ENCODE data around the gene HOXC12.

Gene HOXC12

DNA sequence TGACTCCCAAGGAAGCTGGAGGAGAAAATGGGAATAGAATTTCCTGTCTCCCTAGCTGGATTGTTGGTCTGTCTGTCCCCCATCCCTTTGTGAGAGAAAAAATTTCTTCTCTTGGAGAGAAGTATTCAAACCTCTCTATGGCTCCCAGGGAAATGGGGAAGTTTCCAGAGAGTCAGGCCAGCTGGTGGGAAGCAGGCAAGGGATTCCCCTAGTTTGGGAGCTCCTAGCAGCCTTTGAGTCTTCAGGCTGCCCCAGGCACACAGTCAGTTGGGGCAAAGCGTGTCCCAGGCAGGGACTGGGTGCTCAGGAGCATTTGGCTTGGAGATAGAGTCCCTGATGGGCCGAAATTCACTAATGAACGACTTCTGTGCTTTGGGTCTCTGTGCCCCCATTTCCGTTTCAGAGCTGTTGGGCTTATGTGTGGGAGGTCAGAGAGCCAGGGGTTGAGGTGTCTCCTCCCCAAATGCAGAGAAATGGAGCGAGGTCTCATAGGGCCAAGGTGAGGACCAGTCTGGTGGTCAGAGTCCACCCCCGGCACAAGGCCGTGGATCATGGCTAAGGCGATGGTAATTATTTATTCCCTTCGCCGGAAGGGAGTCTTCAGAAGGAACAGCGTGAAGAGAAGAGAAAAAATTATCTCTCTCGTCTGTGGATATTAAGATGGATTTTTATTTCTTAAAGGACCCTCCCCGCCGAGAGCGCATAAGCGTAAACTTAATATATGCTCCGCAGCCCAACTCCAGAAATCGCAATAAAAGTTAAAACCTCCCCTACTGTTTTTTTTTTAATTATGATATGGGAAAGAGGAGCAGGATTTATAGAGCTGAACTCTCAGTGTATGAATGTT lies 38.7 kb downstream of the HOXC12 start:
- no peak for TF ChIP-seq POLR2A (IDR thresholded peaks at IDR 0.05; ENCODE audit: low read depth, low read length)
- no peak for FAIRE-seq
- DNase-seq (ENCODE audit: insufficient read length, low spot score): no peak

- FAIRE-seq (no peak), DNase-seq (ENCODE audit: insufficient read length, low spot score) (no peak)
- no peak for TF ChIP-seq POLR2A (IDR thresholded peaks at IDR 0.05; ENCODE audit: low read depth, low read length)
Measured at GRCh38 chr12:53994009-53994263, 39.2 kb downstream of the HOXC12 start.

DNA sequence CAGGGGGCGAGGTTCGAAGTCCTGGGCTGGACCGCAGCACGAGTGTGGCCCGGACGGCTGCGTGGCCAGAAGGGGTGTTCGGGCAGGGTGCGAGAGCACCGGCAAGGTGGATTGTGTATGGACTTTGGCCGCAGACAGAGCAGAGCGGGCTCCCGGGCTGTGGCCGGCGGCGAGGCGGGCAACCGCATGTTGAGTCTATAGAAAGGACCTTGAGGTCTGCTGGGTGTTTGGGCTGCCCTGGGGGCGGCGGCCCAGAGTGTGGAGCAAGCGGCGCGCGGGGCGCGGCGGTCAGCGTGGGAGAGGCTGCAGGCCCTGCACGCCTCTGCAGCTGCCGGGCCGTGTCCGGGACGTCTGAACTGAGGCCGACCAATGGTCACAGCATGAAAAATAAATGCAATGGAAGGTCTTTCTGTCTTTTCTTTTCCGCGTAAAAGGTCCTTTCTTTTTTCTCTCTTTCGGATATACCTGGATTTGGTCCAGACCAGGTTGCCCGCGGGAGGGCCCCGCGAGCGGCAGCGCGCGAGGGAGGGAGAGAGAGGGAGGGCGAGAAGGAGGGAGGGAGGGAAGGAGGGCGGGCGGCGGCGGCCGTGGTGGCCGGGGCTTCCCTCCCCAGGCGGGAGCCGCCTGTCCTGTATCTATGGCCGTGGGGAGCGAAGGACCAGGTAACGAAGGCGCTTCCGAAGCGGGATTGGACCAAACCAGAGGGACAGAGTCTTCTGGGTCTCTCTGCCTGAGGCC lies 39.7 kb downstream of the HOXC12 start:
- no peak for DNase-seq (ENCODE audit: insufficient read length, low spot score)
- FAIRE-seq: no peak
- no peak for TF ChIP-seq POLR2A (IDR thresholded peaks at IDR 0.05; ENCODE audit: low read depth, low read length)

DNA sequence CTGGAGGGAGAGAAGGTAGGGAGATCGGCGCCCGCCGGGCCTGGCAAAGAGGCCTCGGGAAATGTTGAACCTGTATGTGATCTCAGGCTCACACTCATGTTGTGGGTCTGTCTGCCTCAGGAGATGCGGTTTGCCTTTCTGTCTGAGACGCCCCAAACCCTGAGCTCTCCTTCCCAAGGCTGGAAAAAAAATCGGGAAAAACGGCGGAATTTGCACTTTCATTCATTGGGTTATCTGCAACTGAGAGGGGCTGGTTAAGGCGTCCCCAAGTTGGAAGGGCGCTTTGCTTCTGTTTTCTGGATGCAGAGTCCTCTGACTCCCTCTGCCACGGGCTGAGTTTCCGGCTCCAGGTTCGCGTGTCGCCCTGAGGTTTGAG lies 40.3 kb downstream of the HOXC12 start:
- FAIRE-seq (no peak), DNase-seq (ENCODE audit: insufficient read length, low spot score) (no peak)
- TF ChIP-seq POLR2A (IDR thresholded peaks at IDR 0.05; ENCODE audit: low read depth, low read length): no peak

DNA sequence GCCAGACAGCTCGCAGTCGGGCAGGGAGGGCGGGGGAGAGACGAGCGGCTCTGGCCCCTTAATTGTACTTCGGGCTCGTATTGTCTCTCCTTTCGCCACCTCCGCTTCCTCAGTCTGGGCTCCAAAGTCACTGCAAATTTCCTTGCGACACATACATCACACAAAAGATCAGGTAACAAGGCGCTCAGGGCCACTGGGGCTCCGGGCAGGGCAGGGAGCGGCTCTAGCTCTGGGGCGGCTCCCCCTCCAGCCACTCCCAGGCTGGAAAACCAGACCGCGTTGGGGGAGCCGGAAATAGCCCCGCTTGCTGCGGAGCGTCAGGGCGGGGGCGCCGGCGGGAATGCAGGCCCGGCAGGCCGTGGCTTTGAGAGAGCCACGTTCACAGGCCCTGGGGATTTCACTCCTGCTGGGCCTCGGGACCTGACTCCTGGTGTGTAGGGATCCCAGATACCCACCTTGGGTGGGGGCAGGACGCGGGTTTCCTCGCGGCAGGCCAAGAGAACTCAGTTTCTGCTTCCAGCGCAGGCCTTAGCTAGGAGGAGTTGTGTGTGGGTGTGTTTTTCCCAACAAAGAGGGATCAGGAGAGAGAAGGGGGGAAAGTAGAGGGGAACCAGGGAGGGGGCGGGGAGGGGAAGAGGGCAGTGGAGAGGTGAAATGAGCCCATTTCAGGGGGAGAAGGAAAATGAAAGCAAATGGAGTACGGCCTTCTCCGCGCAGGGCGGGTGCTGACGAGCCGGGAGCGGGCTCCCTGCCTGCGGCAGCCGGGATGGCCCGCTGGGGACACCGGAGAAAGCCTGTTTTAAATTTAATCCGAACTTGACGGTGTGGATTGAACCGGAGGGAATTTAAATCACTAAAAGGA lies 40.9 kb downstream of the HOXC12 start:
- FAIRE-seq: no peak
- DNase-seq (ENCODE audit: insufficient read length, low spot score): no peak
- peak; percentile 56; the same call in 1 of the 2 replicates for TF ChIP-seq POLR2A (IDR thresholded peaks at IDR 0.05; ENCODE audit: low read depth, low read length)

DNA sequence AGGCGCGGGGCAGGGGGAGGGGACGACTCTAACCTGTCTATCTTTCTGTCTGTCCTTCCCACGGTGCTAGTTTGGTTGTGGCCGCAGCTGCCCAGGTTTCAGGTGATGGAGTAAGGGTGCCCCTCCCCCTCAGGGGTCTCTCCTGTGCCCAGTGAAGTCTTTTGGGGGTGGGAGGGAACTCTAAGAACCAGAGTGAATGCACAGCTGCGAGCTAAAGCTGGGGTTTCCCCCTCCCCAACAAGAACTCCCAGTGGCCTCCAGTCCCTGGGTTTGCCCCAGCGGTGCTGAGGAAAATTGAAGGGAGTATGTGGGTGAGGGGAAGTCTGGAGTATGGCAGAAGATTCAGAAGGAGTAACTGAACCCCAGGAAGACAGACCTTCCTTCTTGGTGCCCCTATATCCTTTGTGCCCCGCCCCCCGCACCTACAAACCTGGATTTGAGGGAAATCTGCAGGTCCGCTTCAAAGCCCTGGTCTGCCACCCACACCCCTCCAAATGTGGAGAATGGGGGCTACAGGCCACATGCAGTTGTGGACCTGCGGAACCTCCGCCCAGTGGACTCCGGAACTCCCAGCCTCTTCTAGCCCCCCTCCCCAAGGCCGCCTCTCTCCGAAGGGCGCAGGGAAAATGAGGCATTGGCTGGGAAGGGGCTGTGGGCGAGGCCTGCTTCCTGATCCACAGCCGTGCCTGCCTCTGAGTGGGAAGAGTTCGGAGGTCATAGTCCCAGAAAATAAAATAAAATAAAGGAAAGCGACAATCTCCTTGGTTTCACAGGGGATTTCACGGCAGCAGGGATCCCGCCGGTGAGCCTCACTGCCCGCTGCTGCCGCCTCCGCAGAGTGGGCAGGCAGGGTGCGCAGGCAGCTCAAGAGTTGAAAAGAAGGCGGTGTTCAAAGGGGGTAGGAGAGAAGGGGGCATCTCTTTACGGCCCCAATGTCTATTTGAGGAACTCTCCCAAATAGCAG lies 41.8 kb downstream of the HOXC12 start:
- TF ChIP-seq POLR2A (IDR thresholded peaks at IDR 0.05; ENCODE audit: low read depth, low read length): no peak
- no peak for FAIRE-seq
- DNase-seq (ENCODE audit: insufficient read length, low spot score): no peak

DNA sequence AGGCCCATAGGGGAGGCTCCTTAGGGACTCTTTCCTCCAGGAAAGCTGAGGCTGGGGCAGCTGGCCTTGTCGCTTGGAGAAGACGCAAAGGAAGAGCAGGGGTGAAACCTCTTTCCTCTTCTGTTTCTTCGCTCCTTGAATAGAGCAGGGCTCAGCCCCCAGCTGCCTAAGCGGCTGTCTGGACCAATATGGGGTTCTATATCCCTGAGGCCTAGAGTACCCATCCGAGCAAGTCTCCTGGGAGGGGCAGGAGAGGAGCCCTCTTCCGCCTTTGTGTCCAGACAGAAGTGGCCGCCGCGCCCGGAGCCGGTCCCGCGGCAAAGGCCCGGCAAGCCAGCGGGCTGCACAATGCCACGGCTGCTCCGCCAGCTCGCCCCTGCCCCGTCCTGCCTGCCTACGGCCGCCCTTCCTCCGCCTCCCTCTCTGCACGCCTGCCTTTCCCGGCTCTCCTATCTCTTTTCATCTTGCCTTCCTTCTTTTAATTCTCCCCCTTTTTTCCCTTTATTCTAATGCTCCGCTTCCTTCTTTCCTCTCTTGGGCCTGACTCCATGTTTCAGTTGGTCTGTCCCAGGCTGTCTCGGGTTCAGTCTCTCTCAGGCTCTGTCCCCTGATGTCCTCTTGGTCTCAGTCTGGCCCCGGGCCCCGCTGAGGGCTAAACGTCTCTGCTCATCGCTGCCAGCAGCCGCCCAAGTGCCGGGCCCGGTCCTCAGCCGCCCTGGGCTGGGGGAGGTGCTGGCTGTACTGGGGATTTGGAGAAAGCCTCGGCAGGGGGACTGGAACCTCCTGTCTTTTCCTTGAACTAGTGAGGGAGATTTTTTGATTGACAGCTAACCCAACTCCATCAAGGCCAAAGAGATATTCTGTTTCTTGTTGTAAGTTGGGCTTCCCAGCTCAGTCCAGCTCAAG lies 42.8 kb downstream of the HOXC12 start:
- FAIRE-seq (no peak), DNase-seq (ENCODE audit: insufficient read length, low spot score) (no peak)
- no peak for TF ChIP-seq POLR2A (IDR thresholded peaks at IDR 0.05; ENCODE audit: low read depth, low read length)

DNA sequence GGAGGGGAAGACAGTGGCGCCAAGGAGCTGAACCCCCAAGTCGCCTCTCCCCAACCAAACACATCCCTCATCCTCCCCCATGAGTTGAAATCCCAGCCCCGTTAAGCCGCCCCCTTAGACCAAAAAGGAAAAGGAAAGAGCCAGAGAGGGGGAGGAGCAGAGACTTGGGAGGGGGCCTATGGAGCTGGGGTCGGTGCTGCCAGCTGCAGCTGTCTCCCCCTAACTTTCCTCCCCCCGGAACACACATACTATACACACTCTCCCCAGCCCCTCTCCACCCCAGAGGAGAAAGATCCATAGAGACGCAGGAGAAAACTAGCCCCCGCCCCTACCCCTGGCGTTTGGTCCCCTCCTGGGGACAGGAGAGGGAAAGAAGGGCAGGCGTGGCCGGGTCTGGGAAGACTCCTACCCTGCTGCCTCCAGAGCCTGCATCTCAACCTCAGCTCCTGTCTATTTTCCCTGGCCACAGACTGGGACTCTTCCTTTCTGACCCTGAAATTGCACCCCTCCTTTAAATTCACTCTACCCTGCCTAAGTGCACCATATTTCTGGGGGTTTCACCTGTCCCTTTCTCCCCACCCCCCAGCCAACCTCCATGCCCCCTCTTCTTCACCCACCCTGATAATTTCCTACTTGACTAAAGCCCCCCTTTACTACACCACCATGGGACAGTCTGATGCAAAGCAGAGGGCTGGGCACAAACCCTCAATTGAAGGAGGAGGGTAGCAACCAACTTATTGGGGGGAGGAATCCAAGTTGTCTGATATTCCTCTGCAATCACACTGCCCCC lies 43.6 kb downstream of the HOXC12 start:
- no peak for TF ChIP-seq POLR2A (IDR thresholded peaks at IDR 0.05; ENCODE audit: low read depth, low read length)
- FAIRE-seq: no peak
- no peak for DNase-seq (ENCODE audit: insufficient read length, low spot score)

DNA sequence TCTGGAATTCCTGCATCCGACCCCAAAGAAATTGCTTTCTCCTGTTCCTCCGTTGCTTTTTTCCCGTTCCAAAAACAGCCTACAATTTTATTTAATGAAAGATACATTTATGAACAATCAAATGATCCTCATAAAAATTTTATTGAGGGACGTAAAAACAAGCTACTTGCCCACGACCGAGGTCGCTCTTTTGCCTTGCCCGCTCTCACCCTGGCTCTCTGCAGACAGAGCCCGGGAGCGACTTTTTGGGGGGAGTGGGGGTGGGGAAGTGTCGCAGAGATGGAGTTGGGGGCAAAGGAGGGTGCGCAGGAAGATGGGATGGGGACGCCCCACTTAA lies 44.2 kb downstream of the HOXC12 start:
- FAIRE-seq (no peak), DNase-seq (ENCODE audit: insufficient read length, low spot score) (no peak)
- no peak for TF ChIP-seq POLR2A (IDR thresholded peaks at IDR 0.05; ENCODE audit: low read depth, low read length)

DNA sequence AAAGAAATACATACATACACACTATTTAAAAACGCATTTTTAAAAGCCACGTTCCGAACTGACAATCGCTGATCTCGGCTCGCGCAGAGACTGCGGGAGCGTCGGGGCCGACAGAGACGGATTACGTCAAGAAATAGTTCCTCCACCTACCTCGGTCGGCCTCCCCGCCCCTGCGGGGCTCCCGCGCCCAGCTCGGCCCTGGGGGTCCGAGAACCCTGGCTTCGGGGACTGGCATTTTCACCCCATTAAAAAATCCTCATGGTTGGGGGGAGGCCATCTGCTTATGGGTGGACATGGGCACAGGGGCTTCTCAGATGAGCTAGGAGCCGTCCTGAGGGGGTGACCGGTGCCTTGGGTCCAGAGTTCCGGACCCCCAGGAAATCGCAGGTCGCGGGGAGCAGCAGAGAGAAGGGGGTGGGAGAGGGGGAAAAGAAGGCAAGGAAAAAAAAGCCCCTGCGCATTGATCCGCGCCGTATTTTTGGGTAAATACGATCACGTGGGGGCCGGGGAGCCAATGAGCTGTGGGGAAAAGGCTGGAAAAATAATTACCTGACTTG lies 44.9 kb downstream of the HOXC12 start:
- DNase-seq (ENCODE audit: insufficient read length, low spot score): peak; percentile 80
- no peak for TF ChIP-seq POLR2A (IDR thresholded peaks at IDR 0.05; ENCODE audit: low read depth, low read length)
- FAIRE-seq: no peak

Measured in H54 (cell line).